GM21825 (cell line): ENCODE measurements around the gene TRIM29.
"Not testable (repeated sequence)": the region's sequence is repeated elsewhere in the genome, so short reads cannot be mapped to it uniquely, and the experiment has no call there.

ENCODE experiments used
- ATAC-seq: cut with Tn5 transposase; IDR thresholded peaks from one replicate; pipeline ENCODE4 v1.9.1; 2021; ENCODE audit warnings: mild to moderate bottlenecking, moderate library complexity; ENCODE audit not compliant: unreplicated experiment

The TRIM29 gene

DNA sequence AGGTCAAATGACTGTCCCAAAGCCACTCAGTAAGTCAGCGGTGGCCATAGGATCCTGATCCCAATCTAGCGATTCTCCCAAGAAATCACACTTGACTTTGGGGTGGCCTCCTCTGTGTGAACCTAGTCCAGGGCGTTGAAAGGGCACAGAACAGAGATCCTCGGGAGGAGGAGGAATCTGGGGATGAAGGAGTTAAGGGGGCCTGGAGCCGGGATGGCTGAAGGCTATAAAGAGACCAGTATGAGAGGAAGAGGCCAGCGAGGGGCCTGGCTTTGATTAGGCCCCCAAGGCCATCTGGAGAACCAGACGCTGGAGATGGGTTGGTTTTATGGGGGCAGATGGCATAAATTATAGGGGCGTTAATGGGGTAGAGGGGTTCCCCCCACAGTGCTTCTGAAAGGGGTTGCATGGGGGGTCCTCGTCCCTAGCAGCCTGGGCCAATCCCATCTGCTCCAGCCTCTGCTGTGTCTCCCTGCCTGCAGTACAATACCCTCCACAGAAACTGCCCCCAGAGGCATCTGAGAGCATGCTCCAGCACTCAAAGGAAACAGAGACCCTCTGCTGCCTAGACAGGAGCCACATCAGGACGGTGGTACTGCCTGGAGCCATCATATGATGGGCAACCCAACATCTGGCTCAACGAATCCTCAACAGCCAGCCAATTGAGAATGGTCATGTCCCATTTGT lies 35.2 kb upstream of the TRIM29 start:
- ATAC-seq: no peak

GRCh38 chr11:120172054-120172911 lies 34.4 kb upstream of the TRIM29 start:
- no peak for ATAC-seq

GRCh38 chr11:120170741-120171261 lies 32.9 kb upstream of the TRIM29 start:
- ATAC-seq: no peak

GRCh38 chr11:120169981-120170698 lies 32.2 kb upstream of the TRIM29 start:
- ATAC-seq: no peak

GRCh38 chr11:120168960-120169681 lies 31.2 kb upstream of the TRIM29 start:
- no peak for ATAC-seq

DNA sequence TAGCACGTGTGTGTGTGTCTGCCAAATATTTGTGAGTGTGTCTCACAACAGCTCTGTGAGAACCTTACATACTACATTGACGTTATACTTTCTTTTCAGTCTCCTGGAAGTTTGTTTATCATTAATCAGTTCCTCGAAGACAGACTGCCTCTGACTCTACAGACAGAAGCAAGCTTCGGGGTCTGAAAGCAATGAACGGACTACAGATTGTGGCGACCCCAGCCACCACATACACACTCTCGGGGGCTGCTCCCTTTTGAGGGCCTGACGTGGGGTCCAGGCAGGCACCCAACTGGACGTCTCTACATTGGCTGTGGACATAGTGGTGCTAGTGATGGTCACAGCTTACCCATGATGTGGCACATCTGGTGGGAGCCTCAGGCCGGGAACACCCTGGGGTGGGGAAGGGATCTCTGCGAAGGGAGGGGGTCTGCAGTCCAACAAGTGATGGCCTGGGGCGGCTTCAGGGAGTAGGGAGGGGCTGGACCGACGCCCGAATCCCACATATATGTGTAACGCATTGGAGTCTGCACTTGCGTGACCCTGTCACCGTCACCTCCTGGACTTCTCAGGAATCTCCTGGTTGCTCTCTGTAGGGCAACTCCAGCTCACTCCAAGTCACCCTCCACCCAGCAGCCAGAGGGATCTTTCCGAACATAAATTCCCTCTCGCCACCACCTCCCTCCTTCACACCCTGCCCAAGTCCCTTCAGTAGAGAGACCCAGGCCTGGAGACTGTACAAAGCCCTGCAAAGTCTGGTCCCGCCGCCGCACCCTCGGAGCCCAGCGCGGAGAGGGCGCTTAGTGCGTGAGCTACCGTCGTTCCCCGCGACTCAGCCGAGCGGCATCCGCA lies 30.4 kb upstream of the TRIM29 start:
- ATAC-seq: no peak

DNA sequence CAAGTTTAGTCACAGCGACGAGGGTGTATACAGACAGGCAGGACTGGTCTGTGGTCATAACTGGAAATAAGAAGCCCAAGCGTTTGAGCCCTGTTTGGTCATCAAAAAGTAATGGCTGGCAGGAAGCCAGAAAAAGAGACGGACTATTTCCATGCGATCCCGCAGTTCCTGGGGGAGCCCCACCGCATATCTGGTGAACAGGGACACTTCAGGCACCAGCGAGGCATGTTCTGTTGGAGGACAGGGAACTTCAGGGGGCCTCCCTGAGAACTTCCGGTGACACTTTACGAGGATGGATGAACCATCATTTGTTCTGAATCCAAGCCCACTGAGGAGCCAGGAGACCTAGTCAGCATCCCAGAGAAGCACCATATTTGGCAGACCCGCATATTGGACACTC lies 29.7 kb upstream of the TRIM29 start:
- no peak for ATAC-seq

DNA sequence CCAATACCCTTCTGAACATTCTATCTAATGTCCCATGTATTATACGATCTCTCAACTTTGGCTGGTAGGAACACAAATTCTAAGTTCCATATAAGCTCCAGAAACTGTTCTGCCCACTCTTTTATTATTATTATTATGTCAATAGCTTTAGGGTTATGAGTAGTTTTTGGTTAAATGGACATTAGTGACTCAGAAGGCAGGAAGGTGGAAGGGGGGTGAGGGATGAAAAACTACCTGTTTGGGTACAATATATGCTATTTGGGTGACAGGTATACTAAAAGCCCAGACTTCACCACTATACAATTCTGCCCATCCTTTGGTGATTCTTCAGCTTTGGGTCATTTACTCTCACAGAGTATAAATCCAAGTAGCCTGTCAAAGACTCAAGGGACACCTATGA lies 22.5 kb upstream of the TRIM29 start:
- no peak for ATAC-seq

- ATAC-seq: no peak
These were observed 15.3 kb upstream of the TRIM29 start for GRCh38 chr11:120153221-120153620.

GRCh38 chr11:120151536-120151935 lies 13.6 kb upstream of the TRIM29 start:
- no peak for ATAC-seq

DNA sequence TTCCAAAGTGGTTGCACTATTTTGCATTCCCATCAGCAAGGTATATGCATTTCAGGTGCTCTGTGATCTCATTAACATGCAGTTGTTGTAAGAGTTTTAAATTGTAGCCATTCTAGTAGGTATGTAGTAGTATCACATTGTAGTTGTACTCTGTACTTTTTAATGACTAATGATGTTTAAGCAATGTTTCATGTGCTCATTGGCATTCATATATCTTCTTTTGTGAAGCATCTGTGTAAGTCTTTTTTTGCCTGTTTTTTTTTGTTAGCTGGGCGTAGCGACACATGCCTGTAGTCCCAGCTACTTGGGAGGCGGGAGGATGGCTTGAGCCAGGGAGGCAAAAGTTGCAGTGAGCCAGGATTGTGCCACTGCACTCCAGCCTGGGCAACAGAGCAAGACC lies 11.3 kb upstream of the TRIM29 start:
- no peak for ATAC-seq

GRCh38 chr11:120147950-120148270 lies 10.0 kb upstream of the TRIM29 start:
- ATAC-seq: no peak

DNA sequence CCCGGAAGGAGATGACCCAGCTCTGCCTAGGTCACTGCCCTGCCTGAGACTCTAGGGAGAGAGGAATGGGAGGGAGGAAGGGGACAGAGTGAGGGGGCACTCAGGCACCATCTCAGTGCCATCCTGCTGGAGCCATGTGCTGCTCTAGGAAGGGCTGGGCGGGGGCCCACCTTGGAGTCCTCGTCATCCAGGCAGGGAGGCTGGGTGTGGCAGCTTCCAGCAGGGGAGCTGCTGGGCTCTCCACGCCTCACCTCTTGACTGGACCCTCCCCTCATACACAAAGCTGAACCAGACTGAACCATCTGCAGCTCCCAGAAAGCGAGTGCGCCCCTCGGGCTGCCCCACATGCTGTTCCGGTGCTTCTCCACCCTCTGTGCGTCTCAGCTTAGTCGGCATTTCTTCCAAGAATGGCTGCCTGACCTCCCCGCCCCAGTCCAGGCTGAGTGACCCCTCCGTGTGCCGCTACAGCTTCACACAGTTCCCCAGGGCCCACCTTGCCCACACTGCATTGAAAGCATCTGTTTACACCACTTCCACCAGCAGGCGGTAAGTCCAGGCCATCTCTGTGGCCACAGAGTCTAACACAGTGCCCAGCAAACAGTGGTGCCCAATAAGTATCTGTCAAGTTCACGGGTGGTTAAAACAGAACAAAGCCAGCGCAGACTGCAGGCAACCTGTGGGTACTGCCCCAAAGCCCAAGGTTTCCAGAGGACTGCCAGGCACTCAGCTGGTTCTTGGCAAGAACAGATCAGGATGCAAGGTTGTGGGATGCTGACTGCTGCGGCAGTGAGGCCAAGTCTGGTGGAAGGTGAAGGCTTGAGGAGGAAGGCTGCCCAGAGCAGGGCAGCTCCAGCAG lies 9.4 kb upstream of the TRIM29 start:
- no peak for ATAC-seq

DNA sequence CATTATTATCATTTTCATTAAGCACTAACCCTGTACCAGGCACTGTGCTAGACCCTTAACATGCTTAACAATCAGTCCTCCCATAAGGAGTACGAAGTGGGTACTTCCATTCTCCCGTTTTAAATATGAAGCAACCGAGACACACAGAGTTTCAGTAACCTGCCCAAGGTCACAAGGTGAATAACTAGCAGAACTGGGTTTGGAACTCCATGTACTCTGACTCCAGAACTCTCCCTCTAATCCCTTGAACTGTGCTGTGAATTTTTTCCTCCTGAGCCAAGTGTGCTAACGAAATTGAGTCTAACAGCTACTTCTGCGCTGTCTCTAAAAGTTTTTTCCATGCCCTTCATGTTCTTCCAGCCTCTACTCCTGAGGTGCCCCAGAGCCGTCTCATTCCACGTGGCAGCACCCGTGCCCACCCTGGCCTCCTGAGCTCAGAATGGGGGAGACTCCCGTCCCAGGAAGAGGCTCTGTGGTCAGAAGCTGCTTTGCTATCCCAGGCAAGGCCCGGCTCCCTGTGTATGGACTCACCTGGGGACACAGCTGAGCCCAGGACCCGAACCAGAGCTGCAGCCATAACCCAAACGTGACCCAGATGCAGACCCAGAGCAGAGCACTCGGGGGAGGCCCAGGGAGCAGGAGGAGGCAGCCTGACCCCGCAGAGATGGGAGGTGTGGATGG lies 8.6 kb upstream of the TRIM29 start:
- ATAC-seq: no peak

GRCh38 chr11:120144501-120144900 lies 6.6 kb upstream of the TRIM29 start:
- no peak for ATAC-seq

DNA sequence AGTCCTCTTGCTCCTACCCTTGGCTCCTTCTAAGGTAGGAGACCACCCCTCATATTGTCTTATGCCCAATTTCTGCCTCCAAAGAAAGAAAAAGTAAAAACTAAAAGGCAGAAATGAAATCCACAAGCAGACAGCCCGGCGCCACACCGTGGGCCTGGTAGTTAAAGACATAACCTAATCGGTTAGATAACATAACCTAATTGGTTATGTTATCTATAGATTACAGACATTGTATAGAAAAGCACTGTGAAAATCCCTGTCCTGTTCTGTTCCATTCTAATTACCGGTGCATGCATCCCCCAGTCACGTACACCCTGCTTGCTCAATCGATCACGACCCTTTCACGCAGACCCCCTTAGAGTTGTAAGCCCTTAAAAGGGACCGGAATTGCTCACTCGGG lies 5.6 kb upstream of the TRIM29 start:
- not testable (repeated sequence) for ATAC-seq

DNA sequence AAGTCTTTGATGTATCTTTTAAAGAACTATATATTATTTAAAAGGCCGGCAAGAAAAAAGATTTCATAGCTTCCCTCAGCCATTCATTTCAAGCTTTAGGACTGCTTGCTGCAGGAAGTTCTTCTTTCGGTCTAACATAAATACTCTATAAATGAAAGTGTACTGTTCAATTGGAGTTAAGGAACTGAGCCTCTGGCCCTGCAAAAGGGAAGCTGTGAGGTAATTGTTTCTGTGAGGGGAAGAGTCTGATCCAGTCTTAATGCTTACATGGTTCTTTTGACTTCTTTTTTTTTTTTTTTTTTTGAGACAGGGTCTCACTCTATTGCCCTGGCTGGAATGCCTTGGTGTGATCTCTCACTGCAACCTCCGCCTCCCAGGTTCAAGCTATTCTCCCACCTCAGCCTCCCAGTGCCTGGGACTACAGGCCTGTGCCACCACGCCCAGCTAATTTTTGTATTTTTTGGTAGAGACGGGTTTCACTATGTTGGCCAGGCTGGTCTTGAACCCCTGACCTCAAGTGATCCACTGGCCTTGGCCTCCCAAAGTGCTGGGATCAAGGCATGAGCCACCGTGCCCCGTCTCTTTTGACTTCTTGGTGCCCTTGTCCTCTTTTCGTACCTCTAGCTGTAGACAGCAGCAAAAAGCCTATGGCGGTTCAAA lies 4.7 kb upstream of the TRIM29 start:
- ATAC-seq: no peak
